H1 (cell line): Measurements from ENCODE around the gene RALGDS. TPM values are rescaled to one million over a fixed set of nuclear protein-coding genes. Genes with fewer than 3 reads are reported as not detected.

Experiments
- CHD2 ChIP-seq: IDR thresholded peaks from 2 replicates; pipeline ENCODE4 v1.6.1; 2012; ENCODE audit warnings: low read length, improper control_type of control experiment
- RAD21 ChIP-seq, 2 experiments: IDR thresholded peaks in 1 of 2; conservative IDR thresholded peaks in 1 of 2; 2 replicates each; pipeline ENCODE4 v1.6.1; 2011; ENCODE audit warnings: low read depth in 2 of 2, low read length in 2 of 2, improper control_type of control experiment in 1 of 2, inconsistent platforms in 1 of 2, mild to moderate bottlenecking in 1 of 2, moderate library complexity in 1 of 2
- SP2 ChIP-seq: IDR thresholded peaks from 2 replicates; pipeline ENCODE4 v1.6.1; 2012; ENCODE audit warnings: mild to moderate bottlenecking, low read length, inconsistent platforms
- TCF12 ChIP-seq: IDR thresholded peaks from 2 replicates; pipeline ENCODE4 v1.6.1; 2011; ENCODE audit warnings: low read depth, mild to moderate bottlenecking, low read length
- polyA plus RNA-seq, 7 experiments: library from polyadenylated mRNA; depleted of rRNA in 3 of 7; stranded (reverse) in 5 of 7; unstranded in 2 of 7; fragments of >200 nt in 5 of 7; fragments of 200-250 nt in 2 of 7; gene quantifications; 1 replicate in 5 of 7; 2 replicates in 1 of 7; 4 replicates in 1 of 7; pipeline versions ENCODE4 v1.2.1 to v1.2.3, GENCODE V29; 2011 to 2013; ENCODE audit warnings: missing spikeins in 2 of 7, mixed read lengths in 2 of 7
- total RNA-seq: library from RNA; stranded (reverse); fragmentation: NEBNext Ultra II Directional; extraction: Animal tissue kit (Norgen Biotek cat#: 25700); gene quantifications from 2 replicates; pipeline ENCODE4 v1.2.1, GENCODE V29; 2021

Gene RALGDS
- total and polyA plus RNA-seq, 2 of the 8 experiments (the other 6 are each of a cell fraction or from before 2014, with no cell fraction given): 14.5 to 25.5 TPM

DNA sequence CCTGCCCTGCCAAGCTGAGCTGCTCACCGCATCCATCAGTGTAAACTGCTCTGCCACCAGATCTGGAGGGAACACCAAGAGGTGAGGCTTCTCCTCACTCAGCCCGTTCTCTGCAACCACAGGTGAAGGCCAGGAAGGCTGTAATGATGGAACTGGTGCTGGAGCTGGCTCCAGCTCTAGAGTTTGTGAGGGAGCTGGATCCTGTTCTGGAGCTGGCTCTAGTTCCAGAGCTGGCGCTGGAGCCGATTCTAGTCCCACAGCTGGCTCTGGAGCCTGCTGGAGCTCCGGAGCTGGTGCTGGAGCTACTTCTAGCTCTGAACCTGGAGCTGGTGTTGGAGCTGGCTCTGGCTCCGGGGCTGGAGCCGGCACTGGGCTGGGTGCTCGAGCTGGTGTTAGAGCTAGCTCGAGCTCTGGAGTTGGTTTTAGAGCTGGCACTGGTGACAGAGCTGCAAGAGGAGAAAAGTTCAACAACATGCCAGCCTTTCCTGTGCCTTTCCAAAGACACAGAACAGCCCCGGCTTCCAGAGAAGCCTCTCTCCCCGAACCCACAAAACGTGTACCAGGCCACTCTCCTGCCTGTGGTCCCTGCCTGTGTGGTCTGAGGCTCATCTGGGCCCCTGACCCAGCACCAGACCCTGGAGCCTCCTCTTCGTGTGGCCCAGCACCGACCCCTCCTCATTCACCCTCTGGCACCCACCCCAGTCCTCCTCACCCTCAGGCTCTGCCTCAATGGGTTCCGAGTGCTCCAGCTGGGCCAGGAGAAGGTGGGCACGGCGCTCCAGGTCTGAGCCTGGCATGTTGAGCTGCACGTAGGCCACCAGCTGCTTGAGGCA lies 12.9 kb downstream of the RALGDS start (continued):
- TF ChIP-seq TCF12 (no peak), RAD21 (IDR thresholded peaks at IDR 0.05 in 1 of 2, conservative IDR thresholded peaks at IDR 0.05 in 1 of 2; ENCODE audit: low read depth in 2 of 2, low read length in 2 of 2) (no peak), SP2 (no peak), CHD2 (no peak)
